Endothelial cell of hepatic sinusoid (primary cell): ENCODE measurements around the gene NAA38.

Experiments used
- in situ Hi-C: cut with HindIII; loops from 2 replicates; pipeline ENCODE4 v1.10.0; 2017; ENCODE audit warnings: low sequenced_read_pairs

Gene NAA38

GRCh38 chr17:7841396-7841914 is 15.9 kb downstream of the NAA38 start:
- in situ Hi-C loops = no loop called here

- in situ Hi-C loops = no loop called here
Measured at GRCh38 chr17:7840875-7841274, 16.5 kb downstream of the NAA38 start.

- in situ Hi-C loops = no loop called here
Measured at GRCh38 chr17:7840441-7840840, 16.9 kb downstream of the NAA38 start.

GRCh38 chr17:7839876-7840261 is 17.5 kb downstream of the NAA38 start:
- in situ Hi-C loops = loop anchor here (5.0 kb wide), 1 partner anchor 58 kb away; no protein-coding TSS in a partner anchor

GRCh38 chr17:7839190-7839875 is 18.0 kb downstream of the NAA38 start:
- in situ Hi-C loops = loop anchor here (5.0 kb wide), 1 partner anchor 57 kb away; no protein-coding TSS in a partner anchor

GRCh38 chr17:7838090-7839075 is 19.0 kb downstream of the NAA38 start:
- in situ Hi-C loops = loop anchor here (5.0 kb wide), 1 partner anchor 56 kb away; no protein-coding TSS in a partner anchor

- in situ Hi-C loops = loop anchor here (5.0 kb wide), 1 partner anchor 55 kb away; no protein-coding TSS in a partner anchor
Measured at GRCh38 chr17:7837408-7838088, 19.8 kb downstream of the NAA38 start.

GRCh38 chr17:7836596-7837407 is 20.6 kb downstream of the NAA38 start:
- in situ Hi-C loops = loop anchor here (5.0 kb wide), 1 partner anchor 55 kb away; no protein-coding TSS in a partner anchor

GRCh38 chr17:7835814-7836595 is 21.4 kb downstream of the NAA38 start:
- in situ Hi-C loops = loop anchor here (5.0 kb wide), 1 partner anchor 54 kb away; no protein-coding TSS in a partner anchor

- in situ Hi-C loops = loop anchor here (5.0 kb wide), 1 partner anchor 53 kb away; no protein-coding TSS in a partner anchor
Measured at GRCh38 chr17:7834957-7835813, 22.2 kb downstream of the NAA38 start.

GRCh38 chr17:7834542-7834956 is 22.8 kb downstream of the NAA38 start:
- in situ Hi-C loops = no loop called here

GRCh38 chr17:7833795-7834541 is 23.4 kb downstream of the NAA38 start, which contains the start of gene KDM6B:
Gene KDM6B, plus strand, starts transcription at chr17:7834217. Its CDS starts 11,338 bp downstream, at chr17:7845555.
- in situ Hi-C loops = no loop called here

GRCh38 chr17:7833011-7833794 is 24.2 kb downstream of the NAA38 start:
- in situ Hi-C loops = no loop called here

GRCh38 chr17:7832431-7832830 is 24.9 kb downstream of the NAA38 start:
- in situ Hi-C loops = no loop called here

- in situ Hi-C loops = no loop called here
Measured at GRCh38 chr17:7831233-7831632, 26.1 kb downstream of the NAA38 start.

GRCh38 chr17:7830616-7831015 is 26.7 kb downstream of the NAA38 start:
- in situ Hi-C loops = no loop called here
